HEK293T (cell line): ENCODE results near the gene SAMD8.

Source experiments
- ARNT ChIP-seq: fragments of 450-650 bp; IDR thresholded peaks from 2 replicates; pipeline ENCODE4 v1.6.1; 2017; ENCODE audit warnings: mild to moderate bottlenecking
- BHLHE40 ChIP-seq: fragments of 450-650 bp; IDR thresholded peaks from 2 replicates; pipeline ENCODE4 v1.6.1; 2016; ENCODE audit warnings: mild to moderate bottlenecking, moderate library complexity, borderline replicate concordance
- CTBP1 ChIP-seq: fragments of 450-650 bp; IDR thresholded peaks from 2 replicates; pipeline ENCODE4 v1.6.1; 2016; ENCODE audit warnings: borderline replicate concordance
- ELF4 ChIP-seq: fragments of 450-650 bp; IDR thresholded peaks from 2 replicates; pipeline ENCODE4 v1.6.1; 2017; ENCODE audit warnings: antibody characterized with exemption
- FOXK2 ChIP-seq: fragments of 450-650 bp; IDR thresholded peaks from 2 replicates; pipeline ENCODE4 v1.6.1; 2016; ENCODE audit warnings: mild to moderate bottlenecking
- FOXM1 ChIP-seq: fragments of 450-650 bp; IDR thresholded peaks from 2 replicates; pipeline ENCODE4 v1.6.1; 2017; ENCODE audit warnings: mild to moderate bottlenecking, borderline replicate concordance
- HDGF ChIP-seq: fragments of 450-650 bp; IDR thresholded peaks from 2 replicates; pipeline ENCODE4 v1.6.1; 2017; ENCODE audit warnings: antibody characterized with exemption, borderline replicate concordance
- LEF1 ChIP-seq: fragments of 450-650 bp; IDR thresholded peaks from 2 replicates; pipeline ENCODE4 v1.6.1; 2017; ENCODE audit warnings: mild to moderate bottlenecking, borderline replicate concordance
- SP1 ChIP-seq: fragments of 450-650 bp; IDR thresholded peaks from 2 replicates; pipeline ENCODE4 v1.6.1; 2017
- SUZ12 ChIP-seq: fragments of 450-650 bp; IDR thresholded peaks from 2 replicates; pipeline ENCODE4 v1.6.1; 2016; ENCODE audit warnings: mild to moderate bottlenecking
- TARDBP ChIP-seq: fragments of 450-650 bp; IDR thresholded peaks from 2 replicates; pipeline ENCODE4 v1.6.1; 2016

DNA sequence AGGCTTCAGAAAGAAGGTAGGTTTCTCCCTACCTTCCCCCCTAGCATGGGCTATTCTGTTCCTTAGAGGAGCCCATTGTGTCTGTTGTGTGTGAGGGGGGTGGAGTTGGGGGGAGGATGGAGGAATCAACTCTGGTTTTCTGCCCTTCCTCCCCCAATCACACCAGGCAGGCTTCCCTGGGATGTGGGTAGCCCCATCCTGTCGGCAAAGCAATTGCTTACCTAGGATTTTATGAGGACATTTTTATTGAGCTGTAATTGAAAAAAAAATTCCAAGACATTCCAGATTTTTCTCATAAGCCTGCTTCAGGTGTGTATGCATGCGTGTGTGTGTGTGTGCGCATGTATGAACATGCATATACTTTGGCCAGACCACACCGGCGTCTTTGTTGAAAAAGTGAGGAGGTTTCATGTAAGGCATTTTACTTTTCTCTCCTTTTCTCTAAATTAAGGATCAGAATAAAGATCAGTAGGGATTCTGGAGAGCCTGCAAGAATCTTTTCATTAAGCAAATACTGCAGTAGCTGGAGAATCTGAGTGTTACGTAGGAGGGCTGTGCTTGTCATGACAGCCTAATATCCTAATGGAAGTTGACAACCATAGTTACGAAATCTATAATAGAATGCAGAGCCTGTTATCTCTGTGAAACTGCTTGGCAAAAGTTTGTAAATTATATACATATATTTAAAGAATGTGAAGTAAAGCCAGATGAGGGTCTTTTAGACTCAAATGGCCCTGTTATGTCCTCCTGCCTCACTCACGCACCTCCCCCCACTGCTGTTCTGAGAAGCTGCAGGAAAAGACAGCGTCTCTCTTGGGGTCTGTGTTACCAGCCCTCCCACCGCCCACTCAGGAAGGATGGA lies 27.3 kb upstream of the SAMD8 start:
- TF ChIP-seq ARNT (no peak), BHLHE40 (no peak), FOXK2 (no peak), SUZ12 (no peak), TARDBP (no peak), LEF1 (no peak), FOXM1 (no peak), ELF4 (no peak), CTBP1 (no peak), SP1 (no peak), HDGF (no peak)
